PC-3 (cell line): Measurements from ENCODE around the gene USP17L26. TPM values are rescaled to one million over a fixed set of nuclear protein-coding genes. Genes with fewer than 3 reads are reported as not detected.
"Not testable (repeated sequence)": the region's sequence is repeated elsewhere in the genome, so short reads cannot be mapped to it uniquely, and the experiment has no call there.

Experiments used
- ATAC-seq: fragments of 200-7000 bp; cut with Tn5 transposase; 2 replicates; pipeline ENCODE4 v1.9.1; 2020; ENCODE audit warnings: mild to moderate bottlenecking, moderate library complexity
- BruUV-seq: library from RNA; stranded (reverse); fragments of 400-500 nt; replicated peaks from 2 replicates; lab custom pipeline; 2021; lab: Mats Ljungman, UMichigan
- CTCF ChIA-PET: fragments of 300-600 bp; sonication (Branson Sonifier 250); formaldehyde crosslinking; loops from one replicate; lab custom pipeline; 2022; ENCODE audit warnings: antibody characterized with exemption; lab: Charles Lee
- POLR2A ChIA-PET: fragments of 300-600 bp; sonication (Branson Sonifier 250); formaldehyde crosslinking; loops from one replicate; lab custom pipeline; 2022; ENCODE audit warnings: antibody characterized with exemption; ENCODE audit not compliant: unreplicated experiment; lab: Charles Lee
- DNase-seq: peaks from one replicate; pipeline ENCODE4 v3.0.0-alpha.2; 2015
- H2AFZ ChIP-seq: fragments of 300-600 bp; sonication (generic); 2 replicates; pipeline ENCODE4 v1.6.0; 2016; ENCODE audit warnings: antibody characterized with exemption, low read length
- H3F3A ChIP-seq: fragments of 300-600 bp; sonication (generic); one replicate; pipeline ENCODE4 v1.6.0; 2017; ENCODE audit warnings: antibody characterized with exemption, low read length, control low read depth, mild to moderate bottlenecking; ENCODE audit not compliant: unreplicated experiment
- H3K27ac ChIP-seq: fragments of 300-600 bp; sonication (generic); 2 replicates; pipeline ENCODE4 v1.5.1; 2016; ENCODE audit warnings: mild to moderate bottlenecking, low read length
- H3K27me3 ChIP-seq: fragments of 300-600 bp; sonication (generic); 2 replicates; pipeline ENCODE4 v1.6.1; 2016; ENCODE audit warnings: low read length, mixed read lengths
- H3K36me3 ChIP-seq: fragments of 300-600 bp; sonication (generic); 2 replicates; pipeline ENCODE4 v1.6.1; 2016; ENCODE audit warnings: low read depth, mixed run types, low read length, mixed read lengths
- H3K4me1 ChIP-seq: fragments of 300-600 bp; sonication (generic); 2 replicates; pipeline ENCODE4 v1.5.1; 2016; ENCODE audit warnings: low read length; ENCODE audit not compliant: insufficient read depth
- H3K4me2 ChIP-seq: fragments of 300-600 bp; sonication (generic); 2 replicates; pipeline ENCODE4 v1.6.0; 2016; ENCODE audit warnings: low read length
- H3K4me3 ChIP-seq: fragments of 300-600 bp; sonication (generic); 2 replicates; pipeline ENCODE4 v1.5.1; 2016; ENCODE audit warnings: mild to moderate bottlenecking, low read length, mixed read lengths
- H3K79me2 ChIP-seq: fragments of 300-600 bp; sonication (generic); 2 replicates; pipeline ENCODE4 v1.6.1; 2017; ENCODE audit warnings: low read length, mixed read lengths
- H3K9ac ChIP-seq: fragments of 300-600 bp; sonication (generic); 2 replicates; pipeline ENCODE4 v1.6.0; 2016; ENCODE audit warnings: mild to moderate bottlenecking, low read length
- H3K9me2 ChIP-seq: fragments of 300-600 bp; sonication (generic); replicated peaks from 2 replicates; pipeline ENCODE4 v1.6.1; 2016; ENCODE audit warnings: mixed run types, low read length, mixed read lengths
- H3K9me3 ChIP-seq: fragments of 300-600 bp; sonication (generic); 2 replicates; pipeline ENCODE4 v1.6.1; 2016; ENCODE audit warnings: low read length, mixed read lengths
- H4K20me1 ChIP-seq: fragments of 300-600 bp; sonication (generic); 2 replicates; pipeline ENCODE4 v1.6.1; 2016; ENCODE audit warnings: low read length, mixed read lengths
- EZH2 ChIP-seq: fragments of 300-600 bp; sonication (generic); IDR thresholded peaks from one replicate; pipeline ENCODE4 v1.6.1; 2017; ENCODE audit warnings: antibody characterized with exemption, mild to moderate bottlenecking, low read length; ENCODE audit not compliant: unreplicated experiment
- intact Hi-C: fragments of 100-400 bp; cut with micrococcal nuclease; formaldehyde crosslinking; loops from 2 replicates; pipeline ENCODE4 v1.9.0; 2023
- total RNA-seq: library from RNA; depleted of rRNA; stranded (reverse); fragments of >200 nt; gene quantifications from 2 replicates; pipeline ENCODE4 v1.2.3, GENCODE V29; 2014; rRNA removed
- TF ChIP-seq, protein P1 (sequence below): fragments of 300-600 bp; sonication (generic); conservative IDR thresholded peaks from 2 replicates; pipeline ENCODE4 v1.5.1; 2017; ENCODE audit warnings: antibody characterized with exemption, low read depth, mild to moderate bottlenecking, low read length

USP17L26 gene
- total RNA-seq, 1 experiment from 2014 or later, result not detected

DNA sequence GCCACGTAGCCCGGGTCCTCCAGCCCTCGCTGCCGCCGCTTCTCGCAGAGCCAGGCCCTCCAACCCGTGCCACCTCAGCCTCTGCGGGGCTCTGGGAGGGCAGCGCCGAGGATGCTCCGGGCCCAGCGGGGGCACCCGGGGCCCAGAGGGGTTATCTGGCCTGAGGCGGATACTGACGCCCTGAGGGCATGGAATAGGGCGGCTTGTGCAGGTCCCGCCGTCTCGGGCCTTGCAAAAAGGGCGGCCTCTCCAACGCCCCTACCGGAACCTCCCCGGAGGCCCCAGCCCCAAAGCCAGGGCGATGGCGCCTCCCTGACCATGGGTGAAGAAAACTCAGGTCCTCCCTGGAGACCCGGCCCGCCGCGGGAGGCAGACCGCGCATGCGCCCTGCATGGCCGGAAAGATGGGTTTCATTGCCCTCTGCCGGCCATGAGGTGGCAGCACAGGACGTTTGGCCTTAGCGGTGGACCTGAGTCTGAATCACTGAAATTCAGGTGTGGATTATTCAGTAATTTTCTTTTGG lies 46.6 kb downstream of the USP17L26 start:
- POLR2A ChIA-PET, intact Hi-C loops, DNase-seq: not testable (repeated sequence)

DNA sequence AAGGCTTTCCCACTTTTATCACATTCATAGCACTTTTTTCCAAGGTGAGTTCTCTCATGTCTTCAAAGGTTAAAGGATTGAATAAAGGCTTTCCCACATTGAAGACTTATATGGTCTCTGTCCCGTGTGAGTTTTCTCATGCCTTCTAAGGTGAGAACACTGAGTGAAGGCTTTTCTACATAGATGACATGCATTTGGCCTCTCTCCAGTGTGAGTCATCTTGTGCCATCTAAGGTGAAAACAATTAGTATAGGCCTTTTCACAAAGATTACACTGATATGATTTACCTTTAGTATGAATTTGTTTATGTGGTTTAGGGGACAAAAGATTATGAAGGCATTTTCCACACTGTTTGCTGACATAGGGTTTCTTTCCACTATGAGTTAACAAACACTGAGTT lies 49.7 kb downstream of the USP17L26 start:
- POLR2A ChIA-PET, result no interaction called here
- H3K27ac ChIP-seq, result no peak overlapping the region
- CTCF ChIA-PET, result no interaction called here
- H3K36me3 ChIP-seq, result no peaks in the 10 kb centered on the region
- H3K4me1 ChIP-seq, result no peaks in the 10 kb centered on the region
- H3K9ac ChIP-seq, result no peak overlapping the region
- no peaks in the 10 kb centered on the region for H4K20me1 ChIP-seq
- no peak overlapping the region for H3K4me2 ChIP-seq
- no peak for DNase-seq
- intact Hi-C loops, result no loop called here
- no peaks in the 10 kb centered on the region for H3K9me2 ChIP-seq
- no peaks in the 10 kb centered on the region for H3K9me3 ChIP-seq
- no peak overlapping the region for H3K4me3 ChIP-seq
- no peak for TF ChIP-seq EZH2
- TF ChIP-seq, protein P1, sequence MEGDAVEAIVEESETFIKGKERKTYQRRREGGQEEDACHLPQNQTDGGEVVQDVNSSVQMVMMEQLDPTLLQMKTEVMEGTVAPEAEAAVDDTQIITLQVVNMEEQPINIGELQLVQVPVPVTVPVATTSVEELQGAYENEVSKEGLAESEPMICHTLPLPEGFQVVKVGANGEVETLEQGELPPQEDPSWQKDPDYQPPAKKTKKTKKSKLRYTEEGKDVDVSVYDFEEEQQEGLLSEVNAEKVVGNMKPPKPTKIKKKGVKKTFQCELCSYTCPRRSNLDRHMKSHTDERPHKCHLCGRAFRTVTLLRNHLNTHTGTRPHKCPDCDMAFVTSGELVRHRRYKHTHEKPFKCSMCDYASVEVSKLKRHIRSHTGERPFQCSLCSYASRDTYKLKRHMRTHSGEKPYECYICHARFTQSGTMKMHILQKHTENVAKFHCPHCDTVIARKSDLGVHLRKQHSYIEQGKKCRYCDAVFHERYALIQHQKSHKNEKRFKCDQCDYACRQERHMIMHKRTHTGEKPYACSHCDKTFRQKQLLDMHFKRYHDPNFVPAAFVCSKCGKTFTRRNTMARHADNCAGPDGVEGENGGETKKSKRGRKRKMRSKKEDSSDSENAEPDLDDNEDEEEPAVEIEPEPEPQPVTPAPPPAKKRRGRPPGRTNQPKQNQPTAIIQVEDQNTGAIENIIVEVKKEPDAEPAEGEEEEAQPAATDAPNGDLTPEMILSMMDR, result no peak
- no peaks in the 10 kb centered on the region for H3K27me3 ChIP-seq
- no peak for ATAC-seq
- no TSS peak for BruUV-seq
- H3K79me2 ChIP-seq, result no peaks in the 10 kb centered on the region
- H3F3A ChIP-seq, result no peaks in the 10 kb centered on the region
- no peak overlapping the region for H2AFZ ChIP-seq

More for the DNA sequence above, 46.6 kb downstream of the USP17L26 start:
- BruUV-seq, ATAC-seq, H3K4me1 ChIP-seq, H3K36me3 ChIP-seq, H3K27ac ChIP-seq, H3K79me2 ChIP-seq, H3K9me2 ChIP-seq, H3K27me3 ChIP-seq, H3K9ac ChIP-seq, H3K4me3 ChIP-seq, H4K20me1 ChIP-seq, H3F3A ChIP-seq, H2AFZ ChIP-seq, H3K9me3 ChIP-seq, CTCF ChIA-PET: not testable (repeated sequence)
- TF ChIP-seq, protein P1, result peak; percentile 30; the same call in 1 of the 2 replicates
- 0 out of 2 replicates have a peak overlapping the region, but pooled peaks have one; percentile 44 for H3K4me2 ChIP-seq

Other genes with a start within 250 kb of the USP17L26 start
- gene FAM90A26, start 164.2 kb upstream of the USP17L26 start, total RNA-seq, result not detected in 2 replicates
- gene USP17L10, start 124.0 kb upstream of the USP17L26 start, total RNA-seq, result not detected in 2 replicates
- gene USP17L11, start 119.3 kb upstream of the USP17L26 start, total RNA-seq, result not detected in 2 replicates
- not detected in 2 replicates for gene USP17L12, start 114.5 kb upstream of the USP17L26 start, total RNA-seq
- gene USP17L13, start 109.8 kb upstream of the USP17L26 start, total RNA-seq, result not detected in 2 replicates
- gene USP17L15, start 100.3 kb upstream of the USP17L26 start, total RNA-seq, result not detected in 2 replicates
- gene USP17L17, start 90.8 kb upstream of the USP17L26 start, total RNA-seq, result not detected in 2 replicates
- gene USP17L18, start 86.0 kb upstream of the USP17L26 start, total RNA-seq, result not detected in 2 replicates
- gene USP17L19, start 81.3 kb upstream of the USP17L26 start, total RNA-seq, result not detected in 2 replicates
- not detected in 2 replicates for gene USP17L20, start 76.5 kb upstream of the USP17L26 start, total RNA-seq
- gene USP17L21, start 71.8 kb upstream of the USP17L26 start, total RNA-seq, result not detected in 2 replicates
- not detected in 2 replicates for gene USP17L22, start 67.0 kb upstream of the USP17L26 start, total RNA-seq
- not detected in 2 replicates for gene USP17L24, start 9.5 kb upstream of the USP17L26 start, total RNA-seq
- not detected in 2 replicates for gene USP17L25, start 4.7 kb upstream of the USP17L26 start, total RNA-seq
- gene USP17L5, start 4.7 kb downstream of the USP17L26 start, total RNA-seq, result not detected in 2 replicates
- gene USP17L27, start 9.5 kb downstream of the USP17L26 start, total RNA-seq, result not detected in 2 replicates
- not detected in 2 replicates for gene USP17L28, start 14.2 kb downstream of the USP17L26 start, total RNA-seq
- not detected in 2 replicates for gene USP17L29, start 19.0 kb downstream of the USP17L26 start, total RNA-seq
- not detected in 2 replicates for gene USP17L30, start 28.5 kb downstream of the USP17L26 start, total RNA-seq
- gene DEFB131A, start 109.8 kb downstream of the USP17L26 start, total RNA-seq, result not detected in 2 replicates